Loucy (cell line): ENCODE data around the gene BANF2.

Experiments used
- CTCF ChIP-seq: fragments of 200-600 bp; sonication (generic); conservative IDR thresholded peaks from 2 replicates; pipeline ENCODE4 v1.5.1; 2014; ENCODE audit warnings: mild to moderate bottlenecking, antibody characterized with exemption, low read length
- EZH2phosphoT487 ChIP-seq: fragments of 200-600 bp; IDR thresholded peaks from 2 replicates; pipeline ENCODE4 v1.6.1; 2018; ENCODE audit warnings: antibody characterized with exemption, mild to moderate bottlenecking, moderate library complexity, borderline replicate concordance

GRCh38 chr20:17735959-17736621, 36.3 kb downstream of the BANF2 start:
- no peak for TF ChIP-seq EZH2phosphoT487
- TF ChIP-seq CTCF: no peak
